ENCODE results near the gene SCN1B. TPM values are rescaled to one million over a fixed set of nuclear protein-coding genes. Genes with fewer than 3 reads are reported as not detected.

SCN1B gene
- total and polyA plus RNA-seq, 9 donors: 0.83 to 13.9 (median 5.7) TPM

DNA sequence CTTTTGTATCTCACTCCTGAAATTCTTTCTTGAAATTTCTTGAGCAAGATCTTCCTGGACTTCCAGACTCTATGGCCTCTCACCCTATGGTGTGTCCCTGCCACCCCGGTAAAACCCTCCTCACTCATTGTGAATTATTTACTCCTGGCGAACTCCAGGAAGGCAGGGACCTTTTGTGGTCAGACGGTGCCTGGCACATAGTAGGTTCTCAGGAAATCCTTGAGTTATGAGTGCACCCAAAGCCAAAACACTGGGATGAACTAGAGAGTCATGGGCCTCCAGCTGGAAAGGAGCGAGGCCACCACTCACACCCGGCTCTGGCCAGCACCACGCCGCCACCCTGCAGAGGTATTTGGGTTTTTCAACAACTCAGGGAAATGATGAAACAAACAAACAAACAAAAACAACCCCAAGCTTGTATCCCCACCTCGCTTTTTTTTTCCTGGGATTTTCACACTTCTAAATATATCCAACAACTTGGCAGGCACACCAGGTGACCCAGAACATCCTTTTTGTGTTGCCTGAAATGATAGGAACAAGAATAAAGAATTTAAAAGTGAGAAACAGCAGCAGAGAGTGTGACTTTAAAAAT is 22.4 kb downstream of the SCN1B start:
- intact Hi-C loops (cut with DNase I): no loop called here
- no peak for DNase-seq
- WGBS, 3 donors: 72 to 76% (median 74%) methylated on average over 8 of the region's 8 CpGs

GRCh38 chr19:35053667-35054293 is 23.5 kb downstream of the SCN1B start:
- Histone ChIP-seq H3K4me1 (ENCODE audit: insufficient read depth) (no peaks in the 10 kb centered on the region), H3K4me3 (no peak overlapping the region), H3K27me3 (no peaks in the 10 kb centered on the region), H3K36me3 (no peaks in the 10 kb centered on the region), H3K9me3 (no peaks in the 10 kb centered on the region), H3K27ac (no peak overlapping the region)
- DNase-seq: no peak
- 75 to 82% (median 77%) methylated on average over 9 of the region's 9 CpGs for WGBS, 3 donors
- TF ChIP-seq POLR2A (IDR thresholded peaks at IDR 0.05): no peak
- no peak for TF ChIP-seq CTCF (IDR thresholded peaks at IDR 0.05)
- no peak for TF ChIP-seq EP300 (IDR thresholded peaks at IDR 0.05)
- intact Hi-C loops (cut with DNase I): no loop called here

More for the DNA sequence above, 22.4 kb downstream of the SCN1B start:
- no peaks in the 10 kb centered on the region for H3K27me3 ChIP-seq
- H3K9me3 ChIP-seq: no peaks in the 10 kb centered on the region
- no peaks in the 10 kb centered on the region for H3K36me3 ChIP-seq
- no peak overlapping the region for H3K4me3 ChIP-seq
- TF ChIP-seq POLR2A (IDR thresholded peaks at IDR 0.05) (no peak), CTCF (IDR thresholded peaks at IDR 0.05) (no peak), EP300 (IDR thresholded peaks at IDR 0.05) (no peak)
- no peak overlapping the region for H3K27ac ChIP-seq
- no peaks in the 10 kb centered on the region for H3K4me1 ChIP-seq (ENCODE audit: insufficient read depth)

DNA sequence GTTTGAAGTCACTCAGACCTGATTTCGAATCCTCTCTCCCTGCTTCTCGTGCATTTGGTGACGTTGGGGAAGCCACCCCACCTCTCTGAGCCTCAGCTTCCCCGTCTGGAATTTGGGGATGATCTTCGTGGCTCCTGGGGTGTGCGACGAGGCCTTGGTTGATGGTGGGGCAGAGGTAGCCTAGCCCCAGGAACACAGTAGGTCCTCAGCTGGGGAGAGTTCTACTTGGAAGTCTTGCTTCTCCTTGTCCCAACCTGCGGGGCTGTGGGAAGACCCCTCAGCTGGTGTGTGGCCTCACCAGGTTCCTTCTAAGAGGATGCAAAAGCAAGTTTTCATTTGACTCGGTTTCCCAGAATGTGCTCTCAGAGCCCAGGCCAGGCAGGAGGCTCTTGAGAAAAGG is 24.4 kb downstream of the SCN1B start:
- H3K4me1 ChIP-seq (ENCODE audit: insufficient read depth): no peaks in the 10 kb centered on the region
- WGBS, 3 donors: 86 to 93% (median 88%) methylated on average over 9 of the region's 9 CpGs
- H3K36me3 ChIP-seq: no peaks in the 10 kb centered on the region
- no peaks in the 10 kb centered on the region for H3K9me3 ChIP-seq
- intact Hi-C loops (cut with DNase I): no loop called here
- no peaks in the 10 kb centered on the region for H3K27me3 ChIP-seq
- H3K4me3 ChIP-seq: no peak overlapping the region
- TF ChIP-seq CTCF (IDR thresholded peaks at IDR 0.05) (no peak), POLR2A (IDR thresholded peaks at IDR 0.05) (no peak), EP300 (IDR thresholded peaks at IDR 0.05) (no peak)
- DNase-seq: no peak
- no peak overlapping the region for H3K27ac ChIP-seq

DNA sequence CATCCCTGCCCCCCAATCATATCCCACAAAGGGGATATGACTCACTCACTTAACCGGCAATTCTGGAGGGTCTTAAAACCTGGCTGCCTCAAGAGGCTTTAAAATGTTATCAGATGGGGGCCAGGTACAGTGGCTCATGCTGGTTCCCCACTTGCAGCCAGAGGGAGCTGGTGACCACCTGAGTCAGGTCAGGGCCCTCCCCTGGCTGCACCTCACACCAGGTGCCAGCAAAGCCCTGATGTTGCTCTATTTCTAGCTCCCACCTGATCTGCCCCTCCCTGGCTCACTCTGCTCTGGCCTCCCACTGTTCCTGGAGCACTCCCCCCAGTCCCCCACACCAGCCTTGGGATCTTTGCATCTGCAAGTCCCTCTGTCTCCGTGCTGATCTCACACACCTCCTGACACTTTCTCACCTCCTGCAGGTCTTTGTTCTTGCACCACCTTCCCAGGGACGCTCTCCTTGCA is 25.5 kb downstream of the SCN1B start:
- no peaks in the 10 kb centered on the region for H3K4me1 ChIP-seq (ENCODE audit: insufficient read depth)
- no peaks in the 10 kb centered on the region for H3K9me3 ChIP-seq
- DNase-seq: no peak
- no peak overlapping the region for H3K27ac ChIP-seq
- H3K27me3 ChIP-seq: no peaks in the 10 kb centered on the region
- no peak for TF ChIP-seq POLR2A (IDR thresholded peaks at IDR 0.05)
- WGBS, 3 donors: 22 to 26% (median 25%) methylated on average over 3 of the region's 3 CpGs
- H3K36me3 ChIP-seq: no peaks in the 10 kb centered on the region
- H3K4me3 ChIP-seq: no peak overlapping the region
- intact Hi-C loops (cut with DNase I): no loop called here

- intact Hi-C loops (cut with DNase I): no loop called here
- no peak for TF ChIP-seq EP300 (IDR thresholded peaks at IDR 0.05)
- TF ChIP-seq CTCF (IDR thresholded peaks at IDR 0.05): no peak
- no peak for TF ChIP-seq POLR2A (IDR thresholded peaks at IDR 0.05)
- Histone ChIP-seq H3K27ac (no peak overlapping the region), H3K4me1 (ENCODE audit: insufficient read depth) (no peaks in the 10 kb centered on the region), H3K4me3 (no peak overlapping the region), H3K27me3 (no peaks in the 10 kb centered on the region), H3K36me3 (no peaks in the 10 kb centered on the region), H3K9me3 (no peaks in the 10 kb centered on the region)
- WGBS, 3 donors: 59 to 71% (median 63%) methylated on average over 6 of the region's 6 CpGs
- DNase-seq: no peak
Observed at GRCh38 chr19:35056513-35057063, 26.3 kb downstream of the SCN1B start.
